OCI-LY3 (cell line): ENCODE results near the gene CRYL1.

Experiments
- CTCF ChIP-seq: fragments of 200-600, 300-600 bp; sonication (generic); IDR thresholded peaks from 2 replicates; pipeline ENCODE4 v1.5.1; 2014; ENCODE audit warnings: antibody characterized with exemption, low read length, low read depth
- EZH2phosphoT487 ChIP-seq: fragments of 200-600 bp; shearing (Covaris generic); IDR thresholded peaks from 2 replicates; pipeline ENCODE4 v1.6.1; 2018; ENCODE audit warnings: antibody characterized with exemption, mixed run types, low read depth

GRCh38 chr13:20428666-20429644, 96.7 kb downstream of the CRYL1 start:
- TF ChIP-seq CTCF (no peak), EZH2phosphoT487 (no peak)
